Muscle of leg (tissue), 11 donors: ENCODE results near the gene IPO7. TPM values are rescaled to one million over a fixed set of nuclear protein-coding genes. Genes with fewer than 3 reads are reported as not detected.
"Not testable (repeated sequence)": the region's sequence is repeated elsewhere in the genome, so short reads cannot be mapped to it uniquely, and the experiment has no call there.

Experiments
- DNase-seq: peaks from one replicate; pipeline ENCODE4 v3.0.0; 2013
- H3K27ac ChIP-seq: one replicate; pipeline ENCODE4 v1.5.1; 2013; ENCODE audit warnings: mild to moderate bottlenecking, low read length, control low read depth
- H3K27me3 ChIP-seq: one replicate; pipeline ENCODE4 v1.6.1; 2013; ENCODE audit warnings: low read length; ENCODE audit not compliant: control insufficient read depth, insufficient read depth
- H3K36me3 ChIP-seq: one replicate; pipeline ENCODE4 v1.6.1; 2013; ENCODE audit warnings: low read length; ENCODE audit not compliant: control insufficient read depth, insufficient read depth
- H3K4me1 ChIP-seq: one replicate; pipeline ENCODE4 v1.6.1; 2013; ENCODE audit warnings: low read length; ENCODE audit not compliant: control insufficient read depth, insufficient read depth
- H3K4me3 ChIP-seq: one replicate; pipeline ENCODE4 v1.5.1; 2013; ENCODE audit warnings: low read length, control low read depth
- H3K9me3 ChIP-seq: replicated peaks from 2 replicates; pipeline ENCODE4 v1.6.1; 2013; ENCODE audit warnings: low read depth, low read length; ENCODE audit not compliant: control insufficient read depth
- WGBS: methylation state at CpG from one replicate; pipeline ENCODE4 v1.1.5; 2013; ENCODE audit warnings: missing lambda C conversion rate; ENCODE audit not compliant: insufficient coverage; 5-methylcytosine and 5-hydroxymethylcytosine counted together
- polyA plus RNA-seq, 8 donors: library from polyadenylated mRNA; unstranded; fragments of 120-200 nt; gene quantifications; one replicate each; pipeline versions ENCODE4 v1.2.1 to v1.2.3, GENCODE V29; 2013; ENCODE audit warnings: inconsistent platforms in 1 of 8, low replicate concordance in 1 of 8; ENCODE audit not compliant: insufficient read length in 8 of 8, insufficient read depth in 1 of 8
- total RNA-seq: library from RNA; stranded (reverse); fragments of 120-200 nt; gene quantifications from one replicate; pipeline ENCODE4 v1.2.4, GENCODE V29; 2013

Gene IPO7
- total and polyA plus RNA-seq, 9 donors: 64.5 to 100 (median 89.2) TPM

DNA sequence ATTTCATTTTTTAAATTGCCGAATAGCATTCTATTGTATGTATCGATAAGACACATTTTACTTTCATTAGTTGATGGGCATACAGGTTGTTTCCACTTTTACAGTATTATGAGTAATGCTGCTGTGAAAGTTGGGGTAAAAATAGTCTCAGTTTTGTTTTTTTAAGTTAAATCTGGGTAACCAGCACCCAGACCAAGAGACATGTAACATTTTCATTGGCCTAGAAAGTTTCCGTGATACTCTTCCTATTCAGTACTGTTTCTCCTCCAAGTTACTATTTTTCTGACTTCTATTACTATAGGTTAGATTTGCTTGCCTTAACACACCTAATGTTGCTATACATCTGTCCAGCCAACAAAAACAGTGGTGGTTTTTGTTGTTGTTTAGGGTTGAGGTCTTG lies 12.3 kb downstream of the IPO7 start:
- Histone ChIP-seq H3K4me1 (no peaks in the 10 kb centered on the region), H3K27me3 (no peaks in the 10 kb centered on the region), H3K4me3 (no peak overlapping the region), H3K27ac (no peak overlapping the region), H3K36me3 (no peaks in the 10 kb centered on the region), H3K9me3 (no peaks in the 10 kb centered on the region)
- WGBS: no CpG with 5 or more reads among the region's 3 CpGs
- DNase-seq: no peak

DNA sequence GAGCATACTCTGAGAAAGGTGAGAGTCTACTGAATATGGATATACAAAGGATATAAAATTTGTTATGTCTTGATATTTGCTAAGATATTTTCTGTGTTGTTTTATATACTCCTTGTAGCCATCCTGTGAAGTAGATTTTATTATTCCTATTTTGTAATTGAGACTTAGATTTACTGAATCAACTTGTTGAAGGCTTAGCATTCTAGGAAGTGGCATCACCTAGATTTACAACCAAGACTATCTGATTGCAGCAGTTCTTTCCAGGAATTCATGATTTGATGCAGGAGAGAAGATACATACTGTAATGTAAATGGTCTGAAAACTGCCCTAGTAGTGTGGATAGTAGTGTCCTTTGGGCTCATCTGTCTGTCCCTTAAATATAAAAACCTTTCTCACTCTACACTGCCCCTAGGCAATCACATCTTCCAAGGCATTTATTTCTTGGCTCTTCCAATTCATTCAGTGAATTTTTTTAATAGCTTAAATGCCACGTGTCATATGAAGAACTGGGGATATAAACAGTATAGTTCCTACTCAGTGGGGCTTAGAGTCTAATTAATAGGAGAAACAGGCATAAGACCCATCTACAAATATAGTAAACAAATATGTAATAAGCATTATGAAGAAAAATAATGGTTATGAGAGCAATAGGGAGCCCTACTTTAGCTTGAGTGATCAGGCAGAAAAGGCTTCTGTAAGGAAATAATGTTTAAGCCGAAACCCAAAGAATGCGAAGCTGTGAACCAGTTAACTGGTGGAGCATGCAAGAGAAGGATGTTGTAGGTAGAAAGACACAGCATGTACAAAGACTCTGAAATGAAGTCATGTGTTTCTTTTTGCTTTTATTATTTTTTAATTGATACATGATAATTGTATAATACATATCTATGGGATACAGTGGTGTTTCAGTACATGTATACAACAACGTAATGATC lies 13.6 kb downstream of the IPO7 start:
- Histone ChIP-seq H3K27me3 (no peaks in the 10 kb centered on the region), H3K27ac (no peak overlapping the region), H3K4me3 (no peak overlapping the region), H3K9me3 (no peaks in the 10 kb centered on the region), H3K36me3 (no peaks in the 10 kb centered on the region), H3K4me1 (no peaks in the 10 kb centered on the region)
- DNase-seq: no peak
- WGBS: 95% methylated on average over 2 of the region's 4 CpGs

DNA sequence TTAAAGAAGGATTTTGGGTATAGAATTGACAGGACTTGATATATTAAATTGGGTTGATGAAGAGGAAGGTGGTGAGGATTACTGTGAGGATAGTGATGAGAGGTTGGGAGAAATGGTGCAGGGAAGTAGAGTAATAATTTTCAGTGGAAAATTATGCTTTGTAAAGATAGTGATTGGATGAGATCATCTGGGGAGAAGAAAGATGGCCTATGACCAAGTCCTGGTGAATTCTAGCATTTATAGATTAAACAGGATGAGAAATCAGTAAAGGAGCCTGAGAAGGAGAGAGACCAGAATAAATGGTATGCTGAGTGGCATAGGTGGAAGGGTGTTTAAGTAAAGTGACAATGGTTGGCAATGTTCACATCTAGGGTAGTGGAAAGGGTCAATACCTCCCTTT lies 15.0 kb downstream of the IPO7 start:
- H3K4me3 ChIP-seq: no peak overlapping the region
- H3K27ac ChIP-seq: no peak overlapping the region

GRCh38 chr11:9401884-9402283 lies 17.4 kb downstream of the IPO7 start:
- 89% methylated on average over 3 of the region's 8 CpGs for WGBS
- not testable (repeated sequence) for H3K27ac ChIP-seq, H3K4me1 ChIP-seq, H3K9me3 ChIP-seq, DNase-seq, H3K27me3 ChIP-seq, H3K4me3 ChIP-seq
- H3K36me3 ChIP-seq: peaks cover 14% of the 10 kb centered on the region

More for the DNA sequence above, 15.0 kb downstream of the IPO7 start:
- no peak for DNase-seq
- Histone ChIP-seq H3K27me3 (no peaks in the 10 kb centered on the region), H3K9me3 (no peaks in the 10 kb centered on the region), H3K4me1 (no peaks in the 10 kb centered on the region), H3K36me3 (no peaks in the 10 kb centered on the region)

GRCh38 chr11:9428706-9429105 lies 44.3 kb downstream of the IPO7 start:
- Histone ChIP-seq H3K4me1 (no peaks in the 10 kb centered on the region), H3K36me3 (peaks cover 37% of the 10 kb centered on the region), H3K9me3 (no peaks in the 10 kb centered on the region), H3K27ac (no peak overlapping the region), H3K27me3 (no peaks in the 10 kb centered on the region), H3K4me3 (no peak overlapping the region)
- DNase-seq: no peak
- no CpG with 5 or more reads among the region's 1 CpG for WGBS

DNA sequence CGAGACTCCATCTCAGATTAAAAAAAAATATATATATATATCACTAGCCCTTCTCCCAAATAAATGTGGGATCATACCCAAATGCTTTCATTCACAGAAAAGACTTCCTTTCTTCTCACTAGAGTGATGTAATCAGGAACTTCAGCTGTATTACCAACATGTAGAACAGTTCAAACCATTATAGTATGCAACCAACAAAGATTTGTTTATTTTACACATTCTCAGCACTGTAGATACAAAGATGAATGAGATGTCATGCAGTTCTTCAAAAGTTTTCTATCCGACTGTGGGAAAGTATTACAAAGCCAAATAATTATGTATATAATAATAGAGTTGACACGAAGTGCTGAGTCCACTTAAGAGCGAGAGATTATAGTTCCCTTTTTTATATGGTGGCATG lies 54.2 kb downstream of the IPO7 start:
- Histone ChIP-seq H3K4me3 (no peak overlapping the region), H3K27ac (no peak overlapping the region), H3K4me1 (no peaks in the 10 kb centered on the region), H3K27me3 (no peaks in the 10 kb centered on the region), H3K9me3 (no peaks in the 10 kb centered on the region), H3K36me3 (peaks cover 64% of the 10 kb centered on the region)
- no CpG with 5 or more reads among the region's 4 CpGs for WGBS
- DNase-seq: no peak

DNA sequence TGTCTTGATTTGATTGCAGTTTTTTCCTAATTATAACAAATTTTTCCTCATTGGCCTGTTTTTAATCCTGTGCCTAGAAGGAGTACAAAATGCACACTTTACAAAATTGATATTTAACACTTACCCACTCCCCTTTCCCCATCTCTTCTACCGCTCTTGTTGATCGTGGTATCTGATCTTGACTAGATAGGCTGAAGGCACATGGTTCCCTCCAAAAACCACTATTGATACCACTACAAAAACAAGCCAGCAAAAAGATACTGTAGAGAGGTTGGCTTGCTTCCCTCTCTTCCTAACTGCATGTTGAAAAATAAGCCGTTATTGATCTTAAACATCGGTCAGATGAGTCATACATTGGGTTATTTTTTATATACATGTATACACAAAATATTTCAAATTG lies 61.8 kb downstream of the IPO7 start:
- H3K27ac ChIP-seq: no peak overlapping the region
- DNase-seq: no peak
- peaks cover 32% of the 10 kb centered on the region for H3K36me3 ChIP-seq
- H3K27me3 ChIP-seq: no peaks in the 10 kb centered on the region
- no peak overlapping the region for H3K4me3 ChIP-seq
- WGBS: 92% methylated on average over 2 of the region's 4 CpGs
- H3K4me1 ChIP-seq: no peaks in the 10 kb centered on the region
- H3K9me3 ChIP-seq: no peaks in the 10 kb centered on the region

- no peaks in the 10 kb centered on the region for H3K27me3 ChIP-seq
- 80% methylated on average over 1 of the region's 9 CpGs for WGBS
- H3K4me1 ChIP-seq: no peaks in the 10 kb centered on the region
- peaks cover 9% of the 10 kb centered on the region for H3K9me3 ChIP-seq
- H3K36me3 ChIP-seq: peaks cover 12% of the 10 kb centered on the region
- DNase-seq: no peak
- no peak overlapping the region for H3K4me3 ChIP-seq
- H3K27ac ChIP-seq: no peak overlapping the region
Measured at GRCh38 chr11:9448576-9449352, 64.3 kb downstream of the IPO7 start.

GRCh38 chr11:9452023-9452422 lies 67.6 kb downstream of the IPO7 start:
- H3K27ac ChIP-seq, H3K9me3 ChIP-seq, DNase-seq, H3K27me3 ChIP-seq, H3K4me3 ChIP-seq, H3K36me3 ChIP-seq, H3K4me1 ChIP-seq: not testable (repeated sequence)
- 89% methylated on average over 3 of the region's 7 CpGs for WGBS

DNA sequence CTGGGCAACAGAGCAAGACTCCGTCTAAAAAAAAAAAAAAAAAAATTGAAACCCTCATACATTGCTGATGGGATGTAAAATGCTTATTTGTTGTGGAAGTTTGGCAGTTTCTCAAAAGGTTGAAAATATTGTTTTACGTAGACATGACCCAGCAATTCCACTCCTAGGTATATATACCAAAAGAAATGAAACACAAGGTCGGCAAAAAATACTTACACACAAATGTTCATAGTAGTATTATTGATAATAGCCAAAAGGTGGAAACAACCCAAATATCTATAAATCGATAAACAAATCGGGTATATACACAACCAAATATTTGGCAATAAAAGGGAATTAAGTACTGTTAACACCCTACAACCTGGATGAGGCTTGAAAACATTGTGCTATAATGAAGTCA lies 71.3 kb downstream of the IPO7 start:
- peaks cover 9% of the 10 kb centered on the region for H3K9me3 ChIP-seq
- no CpG with 5 or more reads among the region's 5 CpGs for WGBS
- no peaks in the 10 kb centered on the region for H3K36me3 ChIP-seq
- H3K27ac ChIP-seq: no peak overlapping the region
- H3K4me1 ChIP-seq: no peaks in the 10 kb centered on the region
- H3K27me3 ChIP-seq: no peaks in the 10 kb centered on the region
- DNase-seq: no peak
- H3K4me3 ChIP-seq: no peak overlapping the region
